ENCODE measurements around the gene PRKG1.
"Not testable (repeated sequence)": the region's sequence is repeated elsewhere in the genome, so short reads cannot be mapped to it uniquely, and the experiment has no call there.

PRKG1 gene

DNA sequence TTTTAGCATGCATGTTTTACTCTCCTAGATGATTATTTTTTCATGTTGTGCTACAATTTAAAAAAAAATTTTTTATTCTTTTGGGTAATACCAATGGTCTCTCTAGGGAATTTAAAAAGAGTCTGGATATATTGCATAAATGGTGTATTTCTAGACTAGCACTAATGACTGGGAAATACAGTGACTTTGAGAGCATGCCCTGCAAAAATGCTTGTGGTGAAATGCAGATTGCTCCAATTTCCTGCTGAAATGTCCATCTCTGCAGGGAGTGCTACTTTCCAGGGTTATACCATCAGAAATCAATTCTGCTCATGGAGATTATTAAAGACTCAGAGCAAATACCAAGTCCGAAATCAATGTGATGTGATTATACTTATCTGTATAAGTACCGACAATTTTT, 186.1 kb downstream of the PRKG1 start:
- Histone ChIP-seq H4K91ac (ENCODE audit: low read depth, low read length) (no peak overlapping the region), H3K27me3 (ENCODE audit: insufficient read depth, low read length) (no peaks in the 10 kb centered on the region), H3K4me2 (ENCODE audit: low read length) (no peak overlapping the region), H4K12ac (ENCODE audit: low read depth, low read length) (no peak overlapping the region), H3K36me3 (ENCODE audit: control insufficient read depth in 1 of 2, insufficient read depth in 2 of 2, low read length in 2 of 2) (no peaks in the 10 kb centered on the region), H2BK5ac (ENCODE audit: low read depth, low read length, poor library complexity) (no peak overlapping the region), H3K23ac (ENCODE audit: low read length) (no peak overlapping the region), H2BK12ac (ENCODE audit: low read length) (no peak overlapping the region), H3K79me1 (ENCODE audit: low read length) (no peaks in the 10 kb centered on the region), H3K14ac (ENCODE audit: low read length) (no peak overlapping the region), H2AFZ (ENCODE audit: insufficient read depth, low read length, poor library complexity) (no peak overlapping the region), H2AK5ac (ENCODE audit: low read length) (no peak overlapping the region), H3K4me1 (ENCODE audit: control insufficient read depth in 1 of 2, insufficient read depth in 2 of 2, low read length in 2 of 2) (no peaks in the 10 kb centered on the region), H2BK120ac (ENCODE audit: insufficient read depth, low read length, poor library complexity) (no peak overlapping the region), H3K18ac (ENCODE audit: low read length) (no peak overlapping the region), H3K9ac (ENCODE audit: low read length) (no peak overlapping the region), H3K4me3 (ENCODE audit: low read depth, low read length) (no peak overlapping the region), H3K27ac (ENCODE audit: low read depth, low read length) (no peak overlapping the region), H4K8ac (ENCODE audit: low read depth, low read length) (no peak overlapping the region), H3K4ac (ENCODE audit: low read depth, low read length) (no peak overlapping the region), H3K9me3 (ENCODE audit: insufficient read depth, low read depth, low read length) (no peaks in the 10 kb centered on the region), H3K79me2 (ENCODE audit: control insufficient read depth, insufficient read depth, low read length, poor library complexity) (no peaks in the 10 kb centered on the region)
- no peak for DNase-seq
- no CpG with 5 or more reads among the region's 2 CpGs for WGBS (ENCODE audit: extremely low coverage, insufficient coverage, insufficient read length)

DNA sequence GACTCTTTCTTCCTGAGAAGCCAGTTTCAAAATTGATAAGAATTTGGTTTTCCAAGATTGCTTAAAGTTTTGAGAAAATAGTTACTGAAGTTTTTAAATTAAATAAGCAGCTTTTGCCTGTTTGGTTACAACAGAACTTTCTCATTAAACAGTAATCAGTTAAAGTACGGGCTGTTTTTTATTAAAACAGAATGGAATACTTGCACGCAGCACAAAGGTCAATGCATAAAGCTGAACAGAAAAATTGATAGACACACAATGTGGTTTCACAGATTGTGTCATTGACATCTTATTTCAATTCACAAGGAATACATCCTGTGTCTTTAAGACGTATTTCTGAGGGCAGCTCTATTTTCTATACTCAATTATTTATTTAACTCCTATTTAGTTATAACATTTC, 192.2 kb downstream of the PRKG1 start:
- no peak overlapping the region for H2AK5ac ChIP-seq (ENCODE audit: low read length)
- H3K4me2 ChIP-seq (ENCODE audit: low read length), result no peak overlapping the region
- H3K9ac ChIP-seq (ENCODE audit: low read length), result no peak overlapping the region
- no peak overlapping the region for H3K23ac ChIP-seq (ENCODE audit: low read length)
- no peaks in the 10 kb centered on the region for H3K9me3 ChIP-seq (ENCODE audit: insufficient read depth, low read depth, low read length)
- H3K4ac ChIP-seq (ENCODE audit: low read depth, low read length), result no peak overlapping the region
- no peak overlapping the region for H2AFZ ChIP-seq (ENCODE audit: insufficient read depth, low read length, poor library complexity)
- no peak overlapping the region for H2BK12ac ChIP-seq (ENCODE audit: low read length)
- no peak overlapping the region for H4K8ac ChIP-seq (ENCODE audit: low read depth, low read length)
- H3K4me3 ChIP-seq (ENCODE audit: low read depth, low read length), result no peak overlapping the region
- no peaks in the 10 kb centered on the region for H3K36me3 ChIP-seq (ENCODE audit: control insufficient read depth in 1 of 2, insufficient read depth in 2 of 2, low read length in 2 of 2)
- WGBS (ENCODE audit: extremely low coverage, insufficient coverage, insufficient read length), result no CpG with 5 or more reads among the region's 3 CpGs
- no peak overlapping the region for H2BK5ac ChIP-seq (ENCODE audit: low read depth, low read length, poor library complexity)
- no peak overlapping the region for H2BK120ac ChIP-seq (ENCODE audit: insufficient read depth, low read length, poor library complexity)
- no peak overlapping the region for H3K27ac ChIP-seq (ENCODE audit: low read depth, low read length)
- H3K18ac ChIP-seq (ENCODE audit: low read length), result no peak overlapping the region
- H4K12ac ChIP-seq (ENCODE audit: low read depth, low read length), result no peak overlapping the region
- no peaks in the 10 kb centered on the region for H3K79me1 ChIP-seq (ENCODE audit: low read length)
- no peak for DNase-seq
- no peaks in the 10 kb centered on the region for H3K27me3 ChIP-seq (ENCODE audit: insufficient read depth, low read length)
- no peaks in the 10 kb centered on the region for H3K79me2 ChIP-seq (ENCODE audit: control insufficient read depth, insufficient read depth, low read length, poor library complexity)
- H3K14ac ChIP-seq (ENCODE audit: low read length), result no peak overlapping the region
- no peaks in the 10 kb centered on the region for H3K4me1 ChIP-seq (ENCODE audit: control insufficient read depth in 1 of 2, insufficient read depth in 2 of 2, low read length in 2 of 2)
- H4K91ac ChIP-seq (ENCODE audit: low read depth, low read length), result no peak overlapping the region

DNA sequence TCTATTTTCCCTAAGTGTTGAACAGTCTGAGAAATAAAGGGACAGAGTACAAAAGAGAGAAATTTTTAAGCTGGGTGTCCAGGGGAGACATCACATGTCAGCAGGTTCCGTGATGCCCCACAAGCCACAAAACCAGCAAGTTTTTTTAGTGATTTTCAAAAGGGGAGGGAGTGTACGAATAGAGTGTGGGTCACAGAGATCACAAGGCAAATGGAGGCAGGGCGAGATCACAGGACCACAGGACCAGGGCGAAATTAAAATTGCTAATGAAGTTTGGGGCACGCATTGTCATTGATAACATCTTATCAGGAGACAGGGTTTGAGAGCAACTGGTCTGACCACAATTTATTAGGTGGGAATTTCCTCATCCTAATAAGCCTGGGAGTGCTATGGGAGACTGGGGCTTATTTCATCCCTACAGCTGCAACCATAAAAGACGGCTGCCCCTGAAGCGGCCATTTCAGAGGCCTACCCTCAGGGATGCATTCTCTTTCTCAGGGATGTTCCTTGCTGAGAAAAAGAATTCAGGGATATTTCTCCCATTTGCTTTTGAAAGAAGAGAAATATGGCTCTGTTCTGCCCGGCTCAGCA, 193.8 kb downstream of the PRKG1 start:
- H3K79me2 ChIP-seq (ENCODE audit: control insufficient read depth, insufficient read depth, low read length, poor library complexity); H2AK5ac ChIP-seq (ENCODE audit: low read length); DNase-seq; H3K27me3 ChIP-seq (ENCODE audit: insufficient read depth, low read length); H3K18ac ChIP-seq (ENCODE audit: low read length); H3K36me3 ChIP-seq (ENCODE audit: control insufficient read depth in 1 of 2, insufficient read depth in 2 of 2, low read length in 2 of 2); H2BK12ac ChIP-seq (ENCODE audit: low read length); H3K4me1 ChIP-seq (ENCODE audit: control insufficient read depth in 1 of 2, insufficient read depth in 2 of 2, low read length in 2 of 2); H3K14ac ChIP-seq (ENCODE audit: low read length); H3K27ac ChIP-seq (ENCODE audit: low read depth, low read length); H3K4me2 ChIP-seq (ENCODE audit: low read length); H3K9me3 ChIP-seq (ENCODE audit: insufficient read depth, low read depth, low read length); H3K4ac ChIP-seq (ENCODE audit: low read depth, low read length); H4K8ac ChIP-seq (ENCODE audit: low read depth, low read length); H3K79me1 ChIP-seq (ENCODE audit: low read length); H4K12ac ChIP-seq (ENCODE audit: low read depth, low read length); H3K9ac ChIP-seq (ENCODE audit: low read length); H2BK120ac ChIP-seq (ENCODE audit: insufficient read depth, low read length, poor library complexity); H2BK5ac ChIP-seq (ENCODE audit: low read depth, low read length, poor library complexity); H4K91ac ChIP-seq (ENCODE audit: low read depth, low read length); H2AFZ ChIP-seq (ENCODE audit: insufficient read depth, low read length, poor library complexity); H3K23ac ChIP-seq (ENCODE audit: low read length); H3K4me3 ChIP-seq (ENCODE audit: low read depth, low read length): not testable (repeated sequence)
- no CpG with 5 or more reads among the region's 8 CpGs for WGBS (ENCODE audit: extremely low coverage, insufficient coverage, insufficient read length)

DNA sequence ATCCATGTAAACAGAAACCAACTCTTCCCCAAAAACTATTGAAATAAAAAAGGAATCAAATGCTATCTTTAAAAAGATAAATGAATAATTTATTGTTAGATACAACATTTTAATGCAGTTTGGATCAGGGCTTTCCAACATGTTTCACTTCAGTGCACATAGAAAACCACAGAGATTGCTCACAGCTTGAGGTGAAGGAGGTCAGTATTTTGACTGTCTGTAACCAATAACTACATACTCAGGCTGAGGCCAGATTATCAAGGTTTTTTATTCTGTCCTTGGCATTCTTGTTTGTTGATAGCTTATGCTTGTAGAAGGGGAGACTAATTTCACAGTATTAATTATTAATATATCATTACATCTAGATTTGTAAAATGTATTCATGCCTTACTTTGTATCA, 195.5 kb downstream of the PRKG1 start:
- Histone ChIP-seq H3K4me2 (ENCODE audit: low read length) (no peak overlapping the region), H3K36me3 (ENCODE audit: control insufficient read depth in 1 of 2, insufficient read depth in 2 of 2, low read length in 2 of 2) (no peaks in the 10 kb centered on the region), H3K27ac (ENCODE audit: low read depth, low read length) (no peak overlapping the region), H2AFZ (ENCODE audit: insufficient read depth, low read length, poor library complexity) (no peak overlapping the region), H3K4me1 (ENCODE audit: control insufficient read depth in 1 of 2, insufficient read depth in 2 of 2, low read length in 2 of 2) (no peaks in the 10 kb centered on the region), H3K18ac (ENCODE audit: low read length) (no peak overlapping the region), H3K4ac (ENCODE audit: low read depth, low read length) (no peak overlapping the region), H3K9ac (ENCODE audit: low read length) (no peak overlapping the region), H2BK12ac (ENCODE audit: low read length) (no peak overlapping the region), H2BK120ac (ENCODE audit: insufficient read depth, low read length, poor library complexity) (no peak overlapping the region), H4K12ac (ENCODE audit: low read depth, low read length) (no peak overlapping the region), H2BK5ac (ENCODE audit: low read depth, low read length, poor library complexity) (no peak overlapping the region), H4K8ac (ENCODE audit: low read depth, low read length) (no peak overlapping the region), H3K23ac (ENCODE audit: low read length) (no peak overlapping the region), H3K9me3 (ENCODE audit: insufficient read depth, low read depth, low read length) (no peaks in the 10 kb centered on the region), H3K14ac (ENCODE audit: low read length) (no peak overlapping the region), H2AK5ac (ENCODE audit: low read length) (no peak overlapping the region), H3K79me2 (ENCODE audit: control insufficient read depth, insufficient read depth, low read length, poor library complexity) (no peaks in the 10 kb centered on the region), H3K79me1 (ENCODE audit: low read length) (no peaks in the 10 kb centered on the region), H3K27me3 (ENCODE audit: insufficient read depth, low read length) (no peaks in the 10 kb centered on the region), H3K4me3 (ENCODE audit: low read depth, low read length) (no peak overlapping the region), H4K91ac (ENCODE audit: low read depth, low read length) (no peak overlapping the region)
- DNase-seq, result no peak

All from trophoblast cell (in vitro differentiated cells and primary cell).